Prostate gland (tissue), 2 donors: ENCODE data around the gene TANGO6. TPM values are rescaled to one million over a fixed set of nuclear protein-coding genes. Genes with fewer than 3 reads are reported as not detected.

Experiments used
- DNase-seq: peaks from one replicate; pipeline ENCODE4 v3.0.0-alpha.2; 2019; ENCODE audit warnings: low spot score
- H3K27ac ChIP-seq, 2 donors: fragments of 200-600 bp; sonication (generic); 2 replicates each; pipeline ENCODE4 v1.5.1; 2017 to 2019
- H3K27me3 ChIP-seq: fragments of 200-600 bp; sonication (generic); replicated peaks from 2 replicates; pipeline ENCODE4 v1.5.1; 2019; ENCODE audit not compliant: insufficient read depth
- H3K36me3 ChIP-seq, 2 donors: fragments of 200-600 bp; sonication (generic); 1 replicate in 1 of 2; 2 replicates in 1 of 2; pipeline versions ENCODE4 v1.5.1 to v1.8.1; 2017 to 2019
- H3K4me1 ChIP-seq: fragments of 200-600 bp; sonication (generic); replicated peaks from 2 replicates; pipeline ENCODE4 v1.5.1; 2019
- H3K4me3 ChIP-seq, 2 donors: fragments of 200-600 bp; sonication (generic); 2 replicates each; pipeline ENCODE4 v1.5.1; 2017 to 2019
- H3K9me3 ChIP-seq: fragments of 200-600 bp; sonication (generic); 2 replicates; pipeline ENCODE4 v1.5.1; 2017
- POLR2A ChIP-seq: fragments of 450-650 bp; IDR thresholded peaks from one replicate; pipeline ENCODE4 v1.6.1; 2016; ENCODE audit warnings: antibody characterized with exemption, mild to moderate bottlenecking
- POLR2AphosphoS5 ChIP-seq: sonication (generic); formaldehyde crosslinking; IDR thresholded peaks from one replicate; pipeline ENCODE4 v1.6.1; 2017; ENCODE audit warnings: antibody characterized with exemption
- WGBS: methylation state at CpG from one replicate; pipeline ENCODE4 v1.1.5; 2018; 5-methylcytosine and 5-hydroxymethylcytosine counted together
- intact Hi-C: fragments of 100-400 bp; cut with DNase I; formaldehyde crosslinking; loops from one replicate; pipeline ENCODE4 v1.14.2; 2022
- total RNA-seq, 2 donors: library from RNA; depleted of rRNA; stranded (reverse); fragments of >200 nt; gene quantifications; one replicate each; pipeline ENCODE4 v1.1.0, GENCODE V29; 2016
- TF ChIP-seq, protein P1 (sequence below), 4 experiments: fragments of 200-600 bp in 2 of 4; fragments of 450-650 bp in 2 of 4; sonication (generic) in 2 of 4; IDR thresholded peaks; 1 replicate in 3 of 4; 2 replicates in 1 of 4; pipeline ENCODE4 v1.5.1; 2016 to 2019; ENCODE audit warnings: antibody characterized with exemption in 4 of 4, mild to moderate bottlenecking in 2 of 4, moderate library complexity in 2 of 4

Gene TANGO6
- total RNA-seq, 2 donors from 2014 or later: 13.1 to 28.6 TPM

GRCh38 chr16:68993456-68993855 lies 150.1 kb downstream of the TANGO6 start:
- H3K36me3 ChIP-seq: no peaks in the 10 kb centered on the region
- TF ChIP-seq POLR2A: no peak
- TF ChIP-seq, protein P1, sequence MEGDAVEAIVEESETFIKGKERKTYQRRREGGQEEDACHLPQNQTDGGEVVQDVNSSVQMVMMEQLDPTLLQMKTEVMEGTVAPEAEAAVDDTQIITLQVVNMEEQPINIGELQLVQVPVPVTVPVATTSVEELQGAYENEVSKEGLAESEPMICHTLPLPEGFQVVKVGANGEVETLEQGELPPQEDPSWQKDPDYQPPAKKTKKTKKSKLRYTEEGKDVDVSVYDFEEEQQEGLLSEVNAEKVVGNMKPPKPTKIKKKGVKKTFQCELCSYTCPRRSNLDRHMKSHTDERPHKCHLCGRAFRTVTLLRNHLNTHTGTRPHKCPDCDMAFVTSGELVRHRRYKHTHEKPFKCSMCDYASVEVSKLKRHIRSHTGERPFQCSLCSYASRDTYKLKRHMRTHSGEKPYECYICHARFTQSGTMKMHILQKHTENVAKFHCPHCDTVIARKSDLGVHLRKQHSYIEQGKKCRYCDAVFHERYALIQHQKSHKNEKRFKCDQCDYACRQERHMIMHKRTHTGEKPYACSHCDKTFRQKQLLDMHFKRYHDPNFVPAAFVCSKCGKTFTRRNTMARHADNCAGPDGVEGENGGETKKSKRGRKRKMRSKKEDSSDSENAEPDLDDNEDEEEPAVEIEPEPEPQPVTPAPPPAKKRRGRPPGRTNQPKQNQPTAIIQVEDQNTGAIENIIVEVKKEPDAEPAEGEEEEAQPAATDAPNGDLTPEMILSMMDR (IDR thresholded peaks at IDR 0.05): no peak
- TF ChIP-seq POLR2AphosphoS5: no peak
- no peaks in the 10 kb centered on the region for H3K27me3 ChIP-seq
- no peak overlapping the region for H3K4me3 ChIP-seq
- 80% methylated on average over 3 of the region's 3 CpGs for WGBS
- H3K9me3 ChIP-seq: no peaks in the 10 kb centered on the region
- no peak for DNase-seq
- H3K27ac ChIP-seq: peak overlapping the region in 1 of 2 donors; percentile 2
- H3K4me1 ChIP-seq: no peaks in the 10 kb centered on the region
- intact Hi-C loops: loop anchor here (10.0 kb wide), 1 partner anchor 59 kb away; no protein-coding TSS in a partner anchor

GRCh38 chr16:68993885-68994284 lies 150.6 kb downstream of the TANGO6 start:
- H3K27me3 ChIP-seq: no peaks in the 10 kb centered on the region
- TF ChIP-seq POLR2A (no peak), POLR2AphosphoS5 (no peak)
- TF ChIP-seq, protein P1 (IDR thresholded peaks at IDR 0.05): no peak
- H3K9me3 ChIP-seq: no peaks in the 10 kb centered on the region
- WGBS: 52% methylated on average over 1 of the region's 1 CpG
- no peaks in the 10 kb centered on the region for H3K36me3 ChIP-seq
- H3K4me1 ChIP-seq: no peaks in the 10 kb centered on the region
- no peak for DNase-seq
- intact Hi-C loops: loop anchor here (10.0 kb wide), 1 partner anchor 59 kb away; no protein-coding TSS in a partner anchor
- peak overlapping the region in 1 of 2 donors; percentile 2 for H3K27ac ChIP-seq
- no peak overlapping the region for H3K4me3 ChIP-seq

- Histone ChIP-seq H3K27ac (no peak overlapping the region), H3K27me3 (no peaks in the 10 kb centered on the region), H3K4me3 (no peak overlapping the region), H3K9me3 (no peaks in the 10 kb centered on the region), H3K4me1 (no peaks in the 10 kb centered on the region), H3K36me3 (no peaks in the 10 kb centered on the region)
- WGBS: 94% methylated on average over 1 of the region's 1 CpG
- no peak for TF ChIP-seq POLR2A
- TF ChIP-seq, protein P1 (IDR thresholded peaks at IDR 0.05): no peak
- no peak for TF ChIP-seq POLR2AphosphoS5
- intact Hi-C loops: loop anchor here (10.0 kb wide), 1 partner anchor 60 kb away; no protein-coding TSS in a partner anchor
- DNase-seq: no peak
Observed at GRCh38 chr16:68994324-68994723, 151.0 kb downstream of the TANGO6 start.

DNA sequence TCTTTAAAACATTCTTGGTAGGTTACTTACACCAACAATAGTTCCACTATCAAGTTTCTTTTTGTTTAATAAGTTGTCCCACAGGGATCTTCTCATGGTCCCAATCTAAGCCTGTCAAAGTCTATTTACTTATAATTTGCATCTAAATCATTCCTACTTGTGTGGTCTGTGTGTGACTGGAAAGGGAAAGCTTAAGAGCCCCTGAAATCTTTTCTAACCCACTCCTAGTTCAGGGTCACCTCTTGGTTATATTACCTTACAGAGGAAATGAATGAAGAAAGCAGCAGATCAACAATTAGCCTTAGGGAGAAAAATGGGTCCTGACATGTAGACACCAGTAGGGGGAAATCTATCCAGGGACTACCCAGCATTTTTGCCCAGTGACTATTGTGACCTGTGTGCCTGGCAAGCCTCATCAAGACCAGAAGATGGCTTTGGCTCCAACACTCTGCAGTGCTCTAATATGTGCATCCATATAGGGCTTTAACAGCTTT lies 151.7 kb downstream of the TANGO6 start:
- TF ChIP-seq POLR2A: no peak
- TF ChIP-seq, protein P1 (IDR thresholded peaks at IDR 0.05): peak in 2 of 4 experiments; percentile 13 to 38
- peak; percentile 27 for TF ChIP-seq POLR2AphosphoS5
- peak; percentile 34 for DNase-seq
- no peak overlapping the region for H3K27ac ChIP-seq
- H3K4me3 ChIP-seq: no peak overlapping the region
- H3K9me3 ChIP-seq: no peaks in the 10 kb centered on the region
- intact Hi-C loops: loop anchor here (10.0 kb wide), 1 partner anchor 60 kb away; no protein-coding TSS in a partner anchor
- H3K4me1 ChIP-seq: no peaks in the 10 kb centered on the region
- H3K36me3 ChIP-seq: no peaks in the 10 kb centered on the region
- H3K27me3 ChIP-seq: no peaks in the 10 kb centered on the region

DNA sequence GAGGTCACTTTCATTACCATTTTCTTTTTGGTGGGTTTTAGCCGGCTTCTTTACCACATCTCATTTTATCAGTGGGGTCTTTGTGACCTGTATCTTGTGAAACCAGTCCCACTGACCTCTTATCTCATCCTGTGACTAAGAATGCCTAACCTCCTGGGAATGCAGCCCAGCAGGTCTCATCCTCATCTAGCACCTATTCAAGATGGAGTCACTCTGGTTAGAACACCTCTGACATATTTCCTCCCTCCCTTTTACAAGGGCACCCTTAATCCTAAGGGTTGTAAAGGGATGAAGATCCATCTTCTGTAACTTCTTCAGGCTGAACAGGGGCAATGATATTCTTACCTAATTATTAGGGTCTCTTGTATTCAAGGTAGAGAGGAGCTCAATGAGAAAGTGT lies 154.2 kb downstream of the TANGO6 start:
- H3K36me3 ChIP-seq: no peaks in the 10 kb centered on the region
- no peaks in the 10 kb centered on the region for H3K27me3 ChIP-seq
- intact Hi-C loops: loop anchor here (10.0 kb wide), 1 partner anchor 63 kb away; no protein-coding TSS in a partner anchor
- no peak overlapping the region for H3K27ac ChIP-seq
- no peaks in the 10 kb centered on the region for H3K4me1 ChIP-seq
- 96% methylated on average over 1 of the region's 1 CpG for WGBS
- H3K4me3 ChIP-seq: no peak overlapping the region
- H3K9me3 ChIP-seq: no peaks in the 10 kb centered on the region
- DNase-seq: no peak
- TF ChIP-seq, protein P1 (IDR thresholded peaks at IDR 0.05): no peak
- no peak for TF ChIP-seq POLR2A
- TF ChIP-seq POLR2AphosphoS5: no peak
